MCF 10A (cell line): ENCODE results near the gene C8A. TPM values are rescaled to one million over a fixed set of nuclear protein-coding genes. Genes with fewer than 3 reads are reported as not detected.

ENCODE experiments used
- BruUV-seq: library from RNA; stranded (reverse); fragments of 400-500 nt; replicated peaks from 2 replicates; lab custom pipeline; 2021; lab: Mats Ljungman, UMichigan
- CTCF ChIA-PET: fragments of 300-600 bp; sonication (Branson Sonifier 250); formaldehyde crosslinking; extraction: SDS; loops from one replicate; lab custom pipeline; 2021; ENCODE audit warnings: antibody characterized with exemption, inconsistent platforms; lab: Yijun Ruan, JAX
- POLR2A ChIA-PET: fragments of 300-600, 350-650 bp; sonication (Branson Sonifier 250); formaldehyde crosslinking; extraction: SDS; loops from one replicate; lab custom pipeline; 2020; ENCODE audit warnings: antibody characterized with exemption, inconsistent platforms; lab: Yijun Ruan, JAX
- DNase-seq: peaks from one replicate; pipeline ENCODE4 v3.0.0-alpha.2; 2018; ENCODE audit not compliant: unreplicated experiment
- H3K27ac Mint-ChIP-seq: one replicate; pipeline ENCODE4 v1.8.0; 2022; ENCODE audit warnings: mild to moderate bottlenecking, low read depth, mixed read lengths; ENCODE audit not compliant: unreplicated experiment
- H3K27me3 Mint-ChIP-seq: one replicate; pipeline ENCODE4 v1.8.0; 2022; ENCODE audit warnings: mixed read lengths; ENCODE audit not compliant: insufficient read depth, unreplicated experiment
- H3K36me3 Mint-ChIP-seq: one replicate; pipeline ENCODE4 v1.8.0; 2022; ENCODE audit warnings: mild to moderate bottlenecking, moderate library complexity, mixed read lengths; ENCODE audit not compliant: insufficient read depth, unreplicated experiment
- H3K4me1 Mint-ChIP-seq: one replicate; pipeline ENCODE4 v1.8.0; 2022; ENCODE audit warnings: mixed read lengths; ENCODE audit not compliant: insufficient read depth, unreplicated experiment
- H3K4me3 Mint-ChIP-seq: one replicate; pipeline ENCODE4 v1.8.0; 2022; ENCODE audit warnings: mild to moderate bottlenecking, moderate library complexity, mixed read lengths; ENCODE audit not compliant: unreplicated experiment
- H3K9me3 Mint-ChIP-seq: one replicate; pipeline ENCODE4 v1.8.0; 2022; ENCODE audit warnings: mixed read lengths; ENCODE audit not compliant: unreplicated experiment
- intact Hi-C: fragments of 100-400 bp; cut with micrococcal nuclease; formaldehyde crosslinking; loops from 2 replicates; pipeline ENCODE4 v1.14.1; 2022
- total RNA-seq: library from RNA; stranded (reverse); gene quantifications from 2 replicates; pipeline ENCODE4 v1.2.3, GENCODE V29; 2022
- TF ChIP-seq, protein P1 (sequence below): fragments of 200-600 bp; IDR thresholded peaks from one replicate; pipeline ENCODE4 v1.8.0; 2022; ENCODE audit warnings: antibody characterized with exemption, mild to moderate bottlenecking; ENCODE audit not compliant: unreplicated experiment

C8A gene
- total RNA-seq, 1 experiment from 2014 or later = not detected

DNA sequence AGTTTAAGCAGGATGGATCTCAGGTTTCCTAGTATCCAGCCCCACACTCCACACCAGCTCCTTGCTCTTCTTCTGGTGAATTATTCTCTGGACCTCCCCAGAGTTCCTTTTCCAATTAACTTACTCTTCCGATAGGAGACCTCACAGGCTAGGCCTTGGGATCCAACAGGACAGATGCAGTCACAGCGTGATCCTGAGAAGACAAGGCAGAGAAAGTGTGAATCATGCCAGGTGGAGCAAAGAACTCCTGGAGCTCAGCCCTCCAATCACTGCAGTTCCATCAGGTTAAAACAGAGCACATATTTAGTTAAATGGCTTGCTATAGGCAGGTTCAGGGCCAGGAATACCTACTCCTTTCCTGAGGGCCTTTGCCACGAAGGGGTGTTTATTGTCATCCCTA is 77.1 kb downstream of the C8A start:
- no TSS peak for BruUV-seq
- Mint-ChIP-seq H3K4me1 (no peaks in the 10 kb centered on the region), H3K9me3 (peaks cover 7% of the 10 kb centered on the region), H3K4me3 (no peak overlapping the region), H3K27me3 (peaks cover 11% of the 10 kb centered on the region), H3K27ac (no peak overlapping the region), H3K36me3 (no peaks in the 10 kb centered on the region)
- ChIA-PET POLR2A (interaction anchor here (0.6 kb wide), 1 partner anchor 45 kb away, joined by 3 read pairs; no protein-coding TSS in a partner anchor), CTCF (interaction anchor here (0.9 kb wide), 1 partner anchor 1647 kb away, joined by 4 read pairs; no protein-coding TSS in a partner anchor)
- TF ChIP-seq, protein P1, sequence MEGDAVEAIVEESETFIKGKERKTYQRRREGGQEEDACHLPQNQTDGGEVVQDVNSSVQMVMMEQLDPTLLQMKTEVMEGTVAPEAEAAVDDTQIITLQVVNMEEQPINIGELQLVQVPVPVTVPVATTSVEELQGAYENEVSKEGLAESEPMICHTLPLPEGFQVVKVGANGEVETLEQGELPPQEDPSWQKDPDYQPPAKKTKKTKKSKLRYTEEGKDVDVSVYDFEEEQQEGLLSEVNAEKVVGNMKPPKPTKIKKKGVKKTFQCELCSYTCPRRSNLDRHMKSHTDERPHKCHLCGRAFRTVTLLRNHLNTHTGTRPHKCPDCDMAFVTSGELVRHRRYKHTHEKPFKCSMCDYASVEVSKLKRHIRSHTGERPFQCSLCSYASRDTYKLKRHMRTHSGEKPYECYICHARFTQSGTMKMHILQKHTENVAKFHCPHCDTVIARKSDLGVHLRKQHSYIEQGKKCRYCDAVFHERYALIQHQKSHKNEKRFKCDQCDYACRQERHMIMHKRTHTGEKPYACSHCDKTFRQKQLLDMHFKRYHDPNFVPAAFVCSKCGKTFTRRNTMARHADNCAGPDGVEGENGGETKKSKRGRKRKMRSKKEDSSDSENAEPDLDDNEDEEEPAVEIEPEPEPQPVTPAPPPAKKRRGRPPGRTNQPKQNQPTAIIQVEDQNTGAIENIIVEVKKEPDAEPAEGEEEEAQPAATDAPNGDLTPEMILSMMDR = no peak
- no peak for DNase-seq
- intact Hi-C loops = no loop called here

DNA sequence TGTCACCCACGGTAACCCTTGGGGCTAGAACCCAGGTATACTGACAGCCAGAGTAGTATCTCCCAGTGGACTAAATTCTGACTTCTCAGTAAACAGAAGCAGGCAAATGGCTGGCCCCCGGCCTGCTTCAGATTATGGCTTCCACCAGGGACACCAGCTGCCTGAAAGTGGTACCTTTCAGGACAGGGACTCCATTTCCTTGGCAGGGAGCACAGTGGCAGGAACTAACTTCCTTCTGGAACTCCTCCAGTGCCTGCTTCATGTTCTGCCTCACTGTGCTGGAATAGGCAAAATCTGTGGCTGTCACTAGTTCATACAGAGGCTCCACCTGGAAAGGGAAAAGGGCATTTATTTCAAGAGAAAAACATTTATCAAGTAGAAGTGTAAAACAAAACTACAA is 78.6 kb downstream of the C8A start:
- intact Hi-C loops = no loop called here
- ChIA-PET POLR2A (no interaction called here), CTCF (interaction anchor here (0.5 kb wide), 1 partner anchor 12 kb away, joined by 3 read pairs; no protein-coding TSS in a partner anchor)
- BruUV-seq = no TSS peak
- DNase-seq = no peak
- Mint-ChIP-seq H3K4me3 (no peak overlapping the region), H3K27ac (no peak overlapping the region), H3K9me3 (peaks cover 7% of the 10 kb centered on the region), H3K4me1 (no peaks in the 10 kb centered on the region), H3K27me3 (peaks cover 11% of the 10 kb centered on the region), H3K36me3 (no peaks in the 10 kb centered on the region)
- TF ChIP-seq, protein P1 = no peak

DNA sequence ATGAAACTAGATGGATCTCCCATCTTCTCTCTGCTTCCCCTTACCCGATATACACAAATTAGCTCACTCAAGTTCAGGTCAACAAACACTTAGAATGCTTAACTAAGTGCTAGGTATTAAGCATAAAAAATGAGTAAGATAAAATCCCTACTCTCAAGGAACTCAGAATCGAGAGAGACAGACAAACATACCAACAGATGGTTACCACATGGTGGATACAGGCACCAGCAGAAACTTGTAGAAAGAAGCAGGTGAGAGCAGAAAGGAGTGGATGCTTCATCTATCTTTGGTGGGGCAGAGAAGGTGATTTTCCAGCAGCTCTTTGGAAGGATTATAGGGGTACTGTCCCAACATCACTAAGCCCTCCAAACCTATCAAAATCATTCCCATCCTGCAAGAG is 79.0 kb downstream of the C8A start:
- Mint-ChIP-seq H3K36me3 (no peaks in the 10 kb centered on the region), H3K27ac (no peak overlapping the region), H3K9me3 (peaks cover 7% of the 10 kb centered on the region), H3K27me3 (peaks cover 11% of the 10 kb centered on the region), H3K4me3 (no peak overlapping the region), H3K4me1 (no peaks in the 10 kb centered on the region)
- ChIA-PET POLR2A (no interaction called here), CTCF (no interaction called here)
- intact Hi-C loops = no loop called here
- TF ChIP-seq, protein P1 = no peak
- no peak for DNase-seq
- no TSS peak for BruUV-seq

DNA sequence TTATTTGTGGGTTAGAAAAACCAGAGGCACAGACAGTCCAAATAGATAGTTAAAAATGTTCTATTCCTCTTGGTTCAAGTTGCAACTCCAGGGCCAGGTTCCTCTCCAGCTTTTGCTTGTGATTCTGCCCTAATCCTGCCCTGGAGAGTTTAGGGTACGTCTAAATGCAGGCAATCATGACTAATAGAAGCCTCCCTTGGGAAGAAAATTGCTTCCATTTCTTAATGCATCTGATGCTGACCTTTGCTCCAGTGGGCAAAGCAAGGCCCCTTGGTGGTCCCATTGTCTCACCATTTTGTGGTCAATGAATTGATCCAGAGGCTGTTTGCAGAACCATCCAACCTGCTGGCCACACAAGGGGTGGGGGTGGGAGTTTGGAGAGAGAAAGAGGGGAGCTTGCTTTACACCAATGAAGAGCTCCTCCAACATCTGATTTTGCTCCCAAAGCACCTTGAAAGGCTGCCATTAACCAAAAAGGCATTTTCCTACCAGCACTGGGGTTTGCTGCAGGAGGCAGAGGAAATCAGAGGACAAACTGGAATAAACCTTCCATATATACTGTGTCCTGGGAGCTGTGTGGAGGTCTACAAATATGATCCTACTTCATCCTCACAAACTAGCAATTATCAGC is 79.9 kb downstream of the C8A start:
- Mint-ChIP-seq H3K27ac (no peak overlapping the region), H3K27me3 (peaks cover 11% of the 10 kb centered on the region)

More for the DNA sequence above, 79.9 kb downstream of the C8A start:
- DNase-seq = peak; percentile 19
- BruUV-seq = no TSS peak
- TF ChIP-seq, protein P1 = no peak
- H3K4me1 Mint-ChIP-seq = no peaks in the 10 kb centered on the region
- CTCF ChIA-PET = interaction anchor here (0.7 kb wide), 1 partner anchor 53 kb away, joined by 3 read pairs; no protein-coding TSS in a partner anchor
- POLR2A ChIA-PET = no interaction called here
- peaks cover 7% of the 10 kb centered on the region for H3K9me3 Mint-ChIP-seq
- intact Hi-C loops = no loop called here
- no peak overlapping the region for H3K4me3 Mint-ChIP-seq
- H3K36me3 Mint-ChIP-seq = no peaks in the 10 kb centered on the region
